ENCODE measurements around the gene GDPGP1.

- TF ChIP-seq POLR2A (IDR thresholded peaks at IDR 0.05; ENCODE audit: low read length), result no peak
- no peak for TF ChIP-seq GATA1 (IDR thresholded peaks at IDR 0.05; ENCODE audit: low read depth, low read length)
These were observed 3.4 kb upstream of the GDPGP1 start for GRCh38 chr15:90230610-90231009.

All from erythroblast (primary cell).